Measurements from ENCODE around the gene ADCY4.

ADCY4 gene

DNA sequence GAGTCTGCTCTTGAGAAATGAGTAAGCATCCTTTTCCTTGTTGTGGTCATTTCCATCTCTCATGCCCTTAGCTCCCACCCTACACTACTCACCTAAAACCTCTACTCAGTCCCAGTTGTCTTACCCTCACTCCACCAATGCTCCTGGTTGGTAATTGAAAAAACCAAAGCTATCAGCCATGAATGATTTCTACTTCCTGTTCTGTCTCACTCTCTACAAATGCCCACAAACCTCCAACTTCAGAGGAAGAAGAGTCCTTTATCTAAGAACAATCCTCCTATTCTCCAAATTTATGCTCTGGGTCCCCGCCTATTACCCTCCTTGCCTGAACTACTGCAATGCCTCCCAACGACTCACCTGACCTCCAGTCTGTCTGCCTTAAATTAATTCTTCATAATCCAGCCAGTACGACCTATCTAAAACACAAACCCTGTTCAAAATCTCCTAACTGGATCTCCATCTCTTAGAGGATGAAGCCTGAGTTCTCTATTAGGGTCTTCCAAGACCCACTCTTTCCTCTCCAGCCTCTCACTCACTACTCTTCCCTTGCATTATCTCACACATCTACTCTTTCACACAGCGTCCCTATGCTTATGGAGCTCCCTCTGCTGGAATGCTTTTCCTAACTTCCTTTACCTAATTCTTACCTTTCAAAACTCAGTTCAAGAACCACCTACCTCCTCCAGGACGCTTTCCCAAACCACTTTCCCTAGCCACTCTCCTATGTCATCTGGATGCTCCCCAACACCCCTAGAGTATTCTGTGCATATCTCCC is 37.5 kb downstream of the ADCY4 start:
- DNase-seq (ENCODE audit: low spot score) = peak; percentile 47

DNA sequence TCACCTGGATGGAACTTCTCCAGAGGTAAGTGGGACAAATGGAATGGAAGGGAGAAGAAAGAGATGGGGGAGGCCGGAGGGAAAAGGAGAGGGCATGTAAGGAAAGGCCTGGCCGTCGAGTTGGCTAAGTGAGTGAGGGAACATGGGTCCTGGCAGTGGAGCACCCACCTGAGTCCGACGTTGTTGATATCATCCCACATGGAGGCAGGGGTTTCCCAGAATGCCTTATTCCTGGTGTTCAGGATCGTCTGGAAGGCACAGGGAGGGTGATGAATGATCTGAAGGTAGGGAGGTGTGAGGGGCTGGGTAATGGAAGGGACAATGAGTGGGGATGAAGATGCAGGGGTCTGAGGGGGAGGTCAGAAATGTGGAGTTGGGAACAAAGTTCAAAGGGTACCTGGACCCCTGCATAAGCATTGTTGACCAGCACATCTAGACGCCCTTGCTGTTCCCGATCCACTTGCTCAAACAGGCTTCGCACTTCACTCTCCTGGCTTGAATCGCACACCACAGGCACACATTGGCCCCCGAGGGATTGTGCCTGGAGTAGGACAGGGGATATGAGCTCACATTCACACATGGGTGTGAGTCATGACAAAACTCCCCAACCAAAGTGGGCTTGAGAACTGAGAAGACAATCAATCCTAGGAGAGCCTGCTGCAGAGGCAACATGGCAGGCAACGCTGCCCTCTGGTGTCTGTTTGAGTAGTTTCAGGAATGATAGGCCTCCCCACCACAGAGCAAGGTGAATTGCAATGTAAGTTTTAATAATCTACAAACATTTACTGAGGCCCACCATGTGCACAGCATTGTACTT is 38.3 kb downstream of the ADCY4 start:
- peak; percentile 75 for DNase-seq (ENCODE audit: low spot score)

- no peak for DNase-seq (ENCODE audit: low spot score)
Measured at GRCh38 chr14:24293525-24293924, 41.3 kb downstream of the ADCY4 start.

- no peak for DNase-seq (ENCODE audit: low spot score)
Measured at GRCh38 chr14:24292118-24292807, 42.6 kb downstream of the ADCY4 start.

DNA sequence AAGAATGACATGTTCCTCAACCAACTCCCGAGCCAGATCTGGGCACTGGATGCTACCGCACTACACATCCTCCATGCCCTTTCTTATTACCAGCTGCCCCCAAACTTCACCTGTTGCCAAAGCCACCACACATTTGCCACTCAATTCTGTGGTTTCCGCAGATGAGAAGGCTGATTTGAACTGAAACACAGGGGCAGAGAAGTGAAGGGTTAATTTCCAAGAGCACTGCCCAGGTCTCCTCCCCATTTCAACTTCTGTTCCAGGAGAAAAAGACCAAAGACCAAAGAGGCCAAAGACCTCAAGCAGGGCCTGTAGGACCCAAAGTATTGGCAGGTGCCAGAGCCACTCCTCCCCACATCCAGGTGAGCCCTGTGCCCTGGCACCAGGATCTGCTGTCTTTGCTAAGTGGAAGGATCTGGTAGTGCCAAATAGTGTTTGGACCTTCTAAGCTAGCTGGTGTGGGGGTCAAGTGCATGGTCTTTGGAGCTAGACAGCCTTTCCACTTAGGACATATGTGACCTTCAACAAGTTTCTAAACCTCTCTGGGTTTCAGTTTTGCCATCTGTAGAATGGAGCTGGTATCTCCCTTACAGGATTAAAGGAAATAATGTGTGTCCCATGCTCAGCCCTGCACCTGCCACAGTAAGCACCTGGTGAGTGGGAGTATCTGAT is 43.3 kb downstream of the ADCY4 start:
- DNase-seq (ENCODE audit: low spot score) = no peak

- no peak for DNase-seq (ENCODE audit: low spot score)
Measured at GRCh38 chr14:24290746-24291145, 44.1 kb downstream of the ADCY4 start.

DNA sequence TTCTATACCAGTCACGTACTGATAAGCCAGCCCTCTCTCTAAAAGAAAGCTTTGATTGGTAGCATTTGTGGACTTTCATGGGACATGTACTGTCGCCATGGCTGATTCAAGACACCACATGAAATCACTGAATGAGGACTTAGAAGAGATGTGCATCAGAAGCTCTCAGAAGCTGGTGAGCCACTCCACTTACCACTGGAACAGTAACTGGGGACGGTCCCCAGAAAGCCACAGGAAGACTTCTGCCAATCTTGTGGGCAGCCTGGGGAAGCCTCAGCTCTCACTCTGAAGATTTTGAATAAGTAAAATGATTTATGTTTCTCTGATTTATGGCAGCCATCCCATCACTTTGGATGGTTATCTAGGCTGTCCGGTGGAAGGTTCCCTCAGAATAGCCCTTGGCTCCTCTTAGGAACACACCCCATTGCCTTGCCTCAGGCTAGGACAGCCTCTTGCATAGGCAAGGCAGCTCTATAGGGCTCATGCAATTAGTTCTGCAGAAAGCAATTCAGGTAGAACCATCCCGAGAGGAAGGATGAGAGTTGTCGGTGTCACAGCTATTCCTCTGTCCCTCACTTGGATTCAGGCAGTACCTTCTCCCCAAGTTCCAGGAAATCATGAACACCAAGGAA is 45.1 kb downstream of the ADCY4 start:
- DNase-seq (ENCODE audit: low spot score) = no peak

DNA sequence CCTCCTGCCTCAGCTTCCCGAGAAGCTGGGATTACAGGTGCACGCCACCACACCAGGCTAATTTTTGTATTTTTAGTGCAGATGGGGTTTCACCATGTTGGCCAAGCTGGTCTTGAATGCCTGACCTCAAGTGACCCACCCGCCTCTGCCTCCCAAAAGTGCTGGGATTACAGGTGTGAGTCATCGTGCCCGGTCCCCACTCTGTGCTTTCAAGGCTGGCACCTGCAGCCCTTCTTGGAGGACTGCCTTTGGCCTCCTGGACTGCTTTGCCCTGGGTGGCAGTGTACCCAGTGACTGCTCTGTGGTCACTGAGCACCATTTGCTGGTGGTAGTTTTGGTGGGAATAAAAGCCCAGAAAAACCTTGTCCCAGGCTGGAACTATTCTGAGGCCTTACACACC is 47.9 kb downstream of the ADCY4 start:
- no peak for DNase-seq (ENCODE audit: low spot score)

- DNase-seq (ENCODE audit: low spot score) = no peak
Measured at GRCh38 chr14:24285351-24285750, 49.5 kb downstream of the ADCY4 start.

GRCh38 chr14:24284501-24285035 is 50.3 kb downstream of the ADCY4 start:
- DNase-seq (ENCODE audit: low spot score) = no peak

GRCh38 chr14:24283796-24284460 is 50.9 kb downstream of the ADCY4 start:
- DNase-seq (ENCODE audit: low spot score) = no peak

DNA sequence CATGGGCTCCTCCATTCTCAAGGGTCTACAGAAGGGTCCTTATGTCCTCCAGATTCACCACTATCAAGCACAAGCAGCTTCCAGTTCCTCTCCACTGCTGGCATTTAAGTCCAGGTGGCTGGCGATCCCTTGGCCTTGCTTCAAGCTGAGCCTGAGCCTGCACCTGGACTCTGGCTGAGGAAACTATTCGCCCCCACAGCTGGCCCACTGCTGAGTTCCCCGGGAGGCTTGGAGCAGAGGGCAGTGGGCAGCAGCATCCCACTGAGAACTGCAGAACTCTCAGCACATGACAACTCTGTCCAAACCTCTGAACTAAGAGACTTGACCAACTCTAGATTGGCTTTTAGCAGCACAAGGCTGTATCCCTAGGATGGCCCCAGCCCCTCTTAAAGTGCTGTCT is 52.1 kb downstream of the ADCY4 start:
- no peak for DNase-seq (ENCODE audit: low spot score)

- DNase-seq (ENCODE audit: low spot score) = no peak
Measured at GRCh38 chr14:24281636-24282035, 53.2 kb downstream of the ADCY4 start.

- DNase-seq (ENCODE audit: low spot score) = no peak
Measured at GRCh38 chr14:24280797-24281460, 53.9 kb downstream of the ADCY4 start.

GRCh38 chr14:24279301-24280186 is 55.3 kb downstream of the ADCY4 start:
- DNase-seq (ENCODE audit: low spot score) = no peak

DNA sequence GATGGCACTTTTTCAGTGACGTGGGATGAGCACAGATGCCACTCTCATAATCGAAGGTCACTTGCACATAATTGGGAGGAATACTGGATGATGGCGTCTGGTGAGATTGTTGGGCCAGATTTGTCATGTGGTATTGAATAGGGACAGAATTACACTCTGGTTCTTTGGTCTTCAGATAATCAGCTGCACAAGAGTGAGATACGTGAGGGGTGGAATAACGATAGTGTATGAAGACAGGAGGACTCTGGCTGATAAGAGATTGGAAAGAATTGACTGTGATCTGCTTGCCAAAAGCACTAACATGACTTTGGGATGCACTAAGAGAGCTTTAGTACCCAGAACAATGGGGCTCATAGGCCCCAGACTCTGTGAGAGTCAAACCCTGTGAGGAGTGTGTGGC is 56.4 kb downstream of the ADCY4 start:
- no peak for DNase-seq (ENCODE audit: low spot score)

DNA sequence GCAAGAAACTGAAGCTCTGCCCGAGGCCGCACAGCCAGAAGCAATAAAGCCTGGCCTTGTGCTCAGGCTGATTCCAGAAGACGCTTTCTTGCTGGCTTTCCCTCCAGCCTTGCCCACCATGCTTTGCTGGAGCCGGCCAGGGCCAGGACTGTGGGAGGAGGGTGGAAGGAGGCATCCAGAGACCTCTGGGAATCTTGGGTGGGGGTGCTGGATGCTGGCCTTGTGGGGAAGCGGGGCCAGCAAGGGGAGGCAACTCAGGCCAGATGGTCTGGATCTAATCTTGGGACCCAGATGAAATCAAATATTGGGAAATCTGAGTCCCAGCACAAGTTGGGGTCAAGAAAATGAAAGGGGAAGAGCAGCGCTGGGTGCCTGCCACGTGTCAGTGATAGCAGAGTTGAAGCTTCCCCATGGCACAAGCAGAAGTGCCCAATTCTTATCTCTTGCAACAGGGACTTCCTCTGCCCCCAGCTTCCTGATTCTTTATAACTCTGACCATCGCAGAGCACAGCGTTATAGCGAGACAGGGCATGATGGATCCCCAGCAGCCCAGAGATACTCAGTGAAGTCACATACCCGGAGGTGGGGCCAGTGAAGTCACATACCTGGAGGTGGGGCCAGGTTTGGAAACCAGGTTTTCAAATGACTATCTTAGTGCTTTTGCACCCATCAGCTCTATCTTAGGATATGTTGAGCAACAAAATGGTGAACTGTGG is 57.1 kb downstream of the ADCY4 start:
- no peak for DNase-seq (ENCODE audit: low spot score)

DNA sequence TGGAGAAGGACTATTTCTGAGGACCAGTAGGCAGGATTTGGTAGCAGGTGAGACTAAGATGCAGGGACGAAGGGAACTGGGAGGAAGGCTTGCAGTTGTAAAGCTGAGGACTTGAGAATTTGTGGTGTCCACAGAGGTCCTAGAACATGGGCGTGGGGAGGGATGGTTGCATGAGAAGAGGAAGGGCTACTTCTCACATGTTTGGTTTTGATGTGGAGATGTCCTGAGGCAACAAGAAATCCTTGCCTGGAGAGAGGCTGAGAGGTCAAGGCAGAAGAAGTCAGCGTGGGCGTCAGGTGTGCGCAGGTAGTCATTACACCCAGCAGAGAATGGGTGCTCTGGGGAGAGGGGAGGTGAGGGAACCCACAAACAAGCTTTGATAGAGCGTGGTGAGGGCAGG is 57.8 kb downstream of the ADCY4 start:
- no peak for DNase-seq (ENCODE audit: low spot score)

DNA sequence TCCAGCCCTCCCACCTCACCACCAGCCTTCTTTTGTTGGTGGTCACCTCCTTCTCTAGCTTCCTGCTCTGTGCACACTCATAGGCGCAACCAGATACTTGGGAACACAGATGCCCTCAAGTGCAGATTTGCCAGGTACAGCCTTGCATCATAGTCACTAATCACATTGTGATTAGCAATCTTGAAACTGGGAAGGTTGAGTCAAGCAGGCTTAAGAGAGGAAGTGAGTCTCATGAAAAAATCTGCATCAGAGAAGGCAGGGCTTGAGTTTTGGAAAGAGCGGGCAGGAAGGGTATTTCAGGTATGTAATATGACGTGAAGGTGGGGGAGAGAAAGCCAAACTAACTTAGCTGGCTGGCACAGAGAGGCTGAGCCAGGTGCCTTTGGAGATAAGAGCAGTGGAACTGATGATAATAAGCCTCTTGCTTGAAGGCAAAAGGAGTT is 60.7 kb downstream of the ADCY4 start:
- no peak for DNase-seq (ENCODE audit: low spot score)

Data from cerebellar cortex (tissue), 1 donor.